ENCODE measurements around the gene LCN6.
"Not testable (repeated sequence)": the region's sequence is repeated elsewhere in the genome, so short reads cannot be mapped to it uniquely, and the experiment has no call there.

- not testable (repeated sequence) for TF ChIP-seq CTCF, POLR2A (IDR thresholded peaks at IDR 0.05)
Observed at GRCh38 chr9:136785565-136786355, 37.4 kb upstream of the LCN6 start.
